ENCODE results near the gene RGS7.

DNA sequence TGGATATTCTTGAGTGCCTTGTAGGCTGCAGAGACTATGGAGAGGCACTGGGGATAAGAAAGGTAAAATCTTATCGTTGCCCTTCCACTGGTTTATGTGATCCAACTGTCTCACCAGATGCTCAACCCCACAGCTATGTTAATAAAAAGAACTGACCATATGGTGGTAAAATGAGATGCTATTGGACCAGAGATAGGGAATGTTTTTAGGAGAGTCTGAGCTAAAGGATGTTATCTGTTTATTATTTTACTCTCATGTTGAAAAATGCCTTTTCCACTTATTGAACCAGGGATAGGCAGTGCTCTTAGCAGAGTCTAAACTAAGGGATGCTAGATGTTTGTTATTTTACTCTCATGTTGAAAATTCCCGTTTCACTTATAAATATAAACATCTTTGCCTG lies 572.2 kb downstream of the RGS7 start:
- TF ChIP-seq, protein P1, sequence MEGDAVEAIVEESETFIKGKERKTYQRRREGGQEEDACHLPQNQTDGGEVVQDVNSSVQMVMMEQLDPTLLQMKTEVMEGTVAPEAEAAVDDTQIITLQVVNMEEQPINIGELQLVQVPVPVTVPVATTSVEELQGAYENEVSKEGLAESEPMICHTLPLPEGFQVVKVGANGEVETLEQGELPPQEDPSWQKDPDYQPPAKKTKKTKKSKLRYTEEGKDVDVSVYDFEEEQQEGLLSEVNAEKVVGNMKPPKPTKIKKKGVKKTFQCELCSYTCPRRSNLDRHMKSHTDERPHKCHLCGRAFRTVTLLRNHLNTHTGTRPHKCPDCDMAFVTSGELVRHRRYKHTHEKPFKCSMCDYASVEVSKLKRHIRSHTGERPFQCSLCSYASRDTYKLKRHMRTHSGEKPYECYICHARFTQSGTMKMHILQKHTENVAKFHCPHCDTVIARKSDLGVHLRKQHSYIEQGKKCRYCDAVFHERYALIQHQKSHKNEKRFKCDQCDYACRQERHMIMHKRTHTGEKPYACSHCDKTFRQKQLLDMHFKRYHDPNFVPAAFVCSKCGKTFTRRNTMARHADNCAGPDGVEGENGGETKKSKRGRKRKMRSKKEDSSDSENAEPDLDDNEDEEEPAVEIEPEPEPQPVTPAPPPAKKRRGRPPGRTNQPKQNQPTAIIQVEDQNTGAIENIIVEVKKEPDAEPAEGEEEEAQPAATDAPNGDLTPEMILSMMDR (IDR thresholded peaks at IDR 0.05): no peak
- no peak for TF ChIP-seq POLR2A (IDR thresholded peaks at IDR 0.05)

Data from body of pancreas (tissue), 4 donors.